GM12874 (cell line): ENCODE data around the gene DLG4.

Source experiments
- TF ChIP-seq, protein P1 (sequence below): IDR thresholded peaks from 2 replicates; pipeline ENCODE4 v1.5.1; 2011; ENCODE audit warnings: low read depth, mild to moderate bottlenecking, control low read depth, low read length, moderate library complexity; ENCODE audit not compliant: insufficient read depth

Gene DLG4

DNA sequence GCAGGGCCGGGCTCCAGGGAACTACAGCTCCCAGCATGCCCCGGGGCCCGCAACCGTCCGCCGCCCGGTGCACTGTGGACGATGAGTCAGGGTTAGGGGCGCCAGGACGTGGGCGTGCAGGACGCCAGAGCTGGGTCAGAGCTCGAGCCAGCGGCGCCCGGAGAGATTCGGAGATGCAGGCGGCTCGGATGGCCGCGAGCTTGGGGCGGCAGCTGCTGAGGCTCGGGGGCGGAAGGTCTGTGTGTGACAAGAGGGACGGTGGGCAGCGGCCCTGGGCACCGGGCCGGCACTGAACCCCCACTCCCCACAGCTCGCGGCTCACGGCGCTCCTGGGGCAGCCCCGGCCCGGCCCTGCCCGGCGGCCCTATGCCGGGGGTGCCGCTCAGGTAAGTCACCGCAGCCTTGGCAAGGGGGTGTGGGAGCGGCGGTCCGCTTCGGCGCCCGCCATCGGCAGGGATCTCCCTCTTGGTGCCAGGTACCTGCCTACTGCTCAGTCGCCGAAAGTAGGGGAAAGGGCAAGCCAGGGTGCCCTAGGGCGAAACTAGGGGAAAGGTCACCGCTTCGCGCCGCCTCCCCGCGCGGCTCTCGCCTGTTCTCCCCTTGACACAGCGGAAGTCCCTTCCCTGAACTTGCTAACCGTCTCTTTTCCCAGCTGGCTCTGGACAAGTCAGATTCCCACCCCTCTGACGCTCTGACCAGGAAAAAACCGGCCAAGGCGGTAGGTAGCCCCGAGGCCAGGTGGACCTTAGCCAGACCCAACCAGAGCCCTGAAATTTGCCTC is at the start of gene DLG4, which contains the start of gene ACADVL:
TSS of gene DLG4 (minus strand) at position 25 of the 781 bp plus-strand sequence.
TSS of gene ACADVL (plus strand) at position 127 of the 781 bp plus-strand sequence. CDS start at position 174, 47 bp downstream.
- TF ChIP-seq, protein P1, sequence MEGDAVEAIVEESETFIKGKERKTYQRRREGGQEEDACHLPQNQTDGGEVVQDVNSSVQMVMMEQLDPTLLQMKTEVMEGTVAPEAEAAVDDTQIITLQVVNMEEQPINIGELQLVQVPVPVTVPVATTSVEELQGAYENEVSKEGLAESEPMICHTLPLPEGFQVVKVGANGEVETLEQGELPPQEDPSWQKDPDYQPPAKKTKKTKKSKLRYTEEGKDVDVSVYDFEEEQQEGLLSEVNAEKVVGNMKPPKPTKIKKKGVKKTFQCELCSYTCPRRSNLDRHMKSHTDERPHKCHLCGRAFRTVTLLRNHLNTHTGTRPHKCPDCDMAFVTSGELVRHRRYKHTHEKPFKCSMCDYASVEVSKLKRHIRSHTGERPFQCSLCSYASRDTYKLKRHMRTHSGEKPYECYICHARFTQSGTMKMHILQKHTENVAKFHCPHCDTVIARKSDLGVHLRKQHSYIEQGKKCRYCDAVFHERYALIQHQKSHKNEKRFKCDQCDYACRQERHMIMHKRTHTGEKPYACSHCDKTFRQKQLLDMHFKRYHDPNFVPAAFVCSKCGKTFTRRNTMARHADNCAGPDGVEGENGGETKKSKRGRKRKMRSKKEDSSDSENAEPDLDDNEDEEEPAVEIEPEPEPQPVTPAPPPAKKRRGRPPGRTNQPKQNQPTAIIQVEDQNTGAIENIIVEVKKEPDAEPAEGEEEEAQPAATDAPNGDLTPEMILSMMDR = no peak

DNA sequence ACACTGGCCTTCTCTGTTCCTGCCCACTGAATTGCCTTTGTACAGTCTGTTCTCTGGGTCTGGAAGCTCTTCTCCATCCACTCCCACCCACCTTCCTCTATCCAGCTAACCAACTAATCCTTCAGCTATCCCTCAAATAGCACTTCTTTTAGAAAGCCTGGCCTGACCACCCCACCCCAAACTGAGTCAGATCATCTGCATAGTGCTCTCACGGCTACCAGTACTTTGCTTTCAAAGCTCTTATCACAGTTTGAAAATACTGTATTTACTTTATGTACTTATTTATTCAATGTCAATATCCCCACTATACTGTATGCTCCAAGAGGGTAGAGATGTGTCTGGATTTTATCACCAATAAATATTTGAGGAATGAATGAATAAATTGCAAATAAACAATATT is 47.1 kb upstream of the DLG4 start:
- TF ChIP-seq, protein P1 = no peak

DNA sequence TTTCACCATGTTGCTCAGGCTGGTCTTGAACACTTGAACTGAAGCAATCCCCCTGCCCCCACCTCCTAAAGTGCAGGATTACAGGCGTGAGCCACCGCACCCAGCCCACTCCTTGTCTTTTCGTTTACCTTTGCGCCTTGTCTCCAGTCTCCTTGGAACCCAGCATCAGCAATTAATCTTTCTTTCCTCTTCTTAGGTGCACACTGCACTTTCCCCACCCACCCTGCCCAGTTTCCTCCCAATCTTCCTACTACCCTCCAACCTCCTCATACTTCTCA is 44.1 kb upstream of the DLG4 start:
- TF ChIP-seq, protein P1 = no peak

DNA sequence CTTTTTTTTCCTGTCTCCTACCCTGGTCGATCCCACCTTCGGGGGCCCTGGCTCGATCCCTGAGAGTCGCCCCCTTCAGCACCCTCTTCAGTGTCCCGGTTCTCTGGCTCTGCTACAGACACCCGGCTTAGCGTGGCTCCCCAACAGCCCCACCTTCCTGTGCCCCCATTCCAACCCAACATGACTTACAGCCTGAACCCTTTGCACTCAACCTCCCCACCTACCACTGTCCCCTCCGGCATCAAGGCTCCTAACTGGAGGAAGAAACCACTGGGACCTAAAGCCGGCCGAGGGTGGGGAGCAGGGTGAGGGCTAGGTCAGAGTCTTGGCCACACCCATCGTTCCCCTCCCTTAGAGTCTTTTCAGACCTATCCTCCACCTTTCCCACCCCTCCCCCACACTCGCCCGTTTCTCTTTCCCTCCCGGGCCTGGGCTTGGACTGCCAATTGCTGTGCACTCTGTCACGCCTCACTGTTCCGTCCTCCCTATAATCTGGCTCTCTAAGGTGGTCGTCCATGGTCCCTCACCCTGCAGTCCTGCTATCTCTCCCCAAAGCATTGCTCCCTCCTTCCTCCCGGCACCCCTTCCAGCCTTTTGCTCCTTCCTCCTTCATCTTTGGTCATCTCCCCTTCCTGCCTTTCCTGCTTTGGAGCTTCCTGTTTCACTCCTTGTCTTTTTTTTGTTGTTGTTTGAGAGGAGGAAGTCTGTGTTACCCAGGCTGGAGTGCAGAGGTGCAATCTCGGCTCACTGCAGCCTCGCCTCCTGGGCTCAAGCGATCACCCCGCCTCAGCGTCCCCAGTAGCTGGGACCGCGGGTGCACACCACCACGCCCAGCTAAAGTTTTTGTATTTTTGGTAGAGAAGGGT is 43.5 kb upstream of the DLG4 start:
- TF ChIP-seq, protein P1 = no peak

DNA sequence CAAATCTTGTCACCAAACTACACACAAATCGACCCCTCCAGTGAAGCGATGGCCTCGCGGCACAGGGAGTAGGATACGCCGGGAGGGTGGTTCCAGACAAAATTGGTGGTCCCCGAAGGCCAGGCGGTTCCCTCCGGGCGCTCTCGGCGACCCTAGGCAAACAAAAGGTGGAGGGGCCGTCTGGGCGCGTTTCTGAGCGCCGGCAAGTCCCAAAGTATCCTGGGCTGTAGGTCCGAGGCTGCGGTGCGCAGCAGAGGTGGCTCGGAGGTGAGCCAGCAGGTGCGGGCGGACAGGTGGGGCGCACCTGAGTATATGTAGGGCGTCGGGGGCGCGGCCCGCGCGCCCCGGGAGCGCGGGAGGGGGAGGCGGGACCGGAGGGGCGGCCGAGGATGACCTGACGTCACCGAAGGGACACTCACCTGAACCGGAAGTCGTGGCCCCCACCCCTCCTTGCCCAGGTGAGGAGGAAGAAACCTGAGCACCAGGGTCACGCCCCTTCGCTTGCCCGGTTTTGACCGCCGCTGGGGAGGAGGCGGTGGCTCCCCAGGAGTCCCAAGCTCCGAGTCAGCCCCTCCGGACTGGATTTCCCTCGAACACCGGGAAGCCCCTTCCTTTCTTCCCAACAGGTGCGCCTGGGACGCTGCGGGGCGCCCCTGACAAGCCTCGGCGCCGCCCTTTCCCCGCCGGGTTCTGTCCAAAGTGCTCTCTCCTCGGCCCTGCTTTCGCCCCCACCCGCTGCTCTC is 42.7 kb upstream of the DLG4 start, which contains the start of gene CLDN7:
TSS of gene CLDN7 (minus strand) at position 287 of the 743 bp plus-strand sequence. CDS start 435 bp downstream, outside the sequence.
- TF ChIP-seq, protein P1 = no peak

DNA sequence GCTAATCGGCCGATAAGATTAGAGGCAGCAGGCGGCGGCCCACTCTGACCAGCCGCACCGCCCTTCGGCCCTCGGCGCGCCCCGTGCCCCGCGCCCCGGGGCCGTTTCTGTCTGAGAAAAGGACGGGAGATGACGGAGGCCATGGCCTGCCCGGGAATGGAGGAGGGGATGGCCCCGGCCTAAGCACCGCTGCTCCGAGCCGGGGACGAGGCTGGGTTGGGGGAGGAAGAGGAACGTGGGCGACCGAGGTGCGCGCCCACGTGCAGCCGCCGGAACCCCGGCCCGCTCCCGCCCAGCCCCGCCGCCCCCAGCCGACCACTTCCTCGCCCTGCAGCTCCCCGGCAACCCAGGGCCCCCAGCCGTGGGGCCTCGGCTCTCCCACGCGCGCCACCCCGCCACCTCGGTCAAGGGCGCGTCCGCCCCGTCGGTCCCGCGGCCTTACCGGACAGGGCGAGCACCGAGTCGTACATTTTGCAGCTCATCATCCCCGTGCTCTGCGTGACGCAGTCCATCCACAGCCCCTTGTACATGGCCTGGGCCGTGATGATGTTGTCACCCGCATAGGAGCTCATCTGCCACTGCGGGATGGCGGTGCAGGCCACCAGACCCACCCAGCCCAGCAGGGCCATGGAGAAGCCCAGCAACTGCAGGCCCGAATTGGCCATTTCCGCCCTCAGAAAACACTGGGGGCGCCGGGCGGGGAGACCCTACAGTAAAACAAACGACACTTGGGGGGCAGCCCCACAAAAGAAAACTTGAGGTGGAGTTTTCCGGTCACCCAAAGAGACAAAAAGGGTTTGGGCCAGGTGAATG is 41.9 kb upstream of the DLG4 start:
- TF ChIP-seq, protein P1 = no peak
